HTR-8/SVneo (cell line): ENCODE results near the gene KIAA1328.

Source experiments
- DNase-seq: peaks from one replicate; pipeline ENCODE4 v3.0.0; 2011; ENCODE audit warnings: low spot score, mixed read lengths; ENCODE audit not compliant: insufficient read length
- FAIRE-seq: peaks from 2 replicates; lab custom pipeline; 2011; peaks lifted over from hg19 to GRCh38; lab: Jason Lieb, UNC

Gene KIAA1328

DNA sequence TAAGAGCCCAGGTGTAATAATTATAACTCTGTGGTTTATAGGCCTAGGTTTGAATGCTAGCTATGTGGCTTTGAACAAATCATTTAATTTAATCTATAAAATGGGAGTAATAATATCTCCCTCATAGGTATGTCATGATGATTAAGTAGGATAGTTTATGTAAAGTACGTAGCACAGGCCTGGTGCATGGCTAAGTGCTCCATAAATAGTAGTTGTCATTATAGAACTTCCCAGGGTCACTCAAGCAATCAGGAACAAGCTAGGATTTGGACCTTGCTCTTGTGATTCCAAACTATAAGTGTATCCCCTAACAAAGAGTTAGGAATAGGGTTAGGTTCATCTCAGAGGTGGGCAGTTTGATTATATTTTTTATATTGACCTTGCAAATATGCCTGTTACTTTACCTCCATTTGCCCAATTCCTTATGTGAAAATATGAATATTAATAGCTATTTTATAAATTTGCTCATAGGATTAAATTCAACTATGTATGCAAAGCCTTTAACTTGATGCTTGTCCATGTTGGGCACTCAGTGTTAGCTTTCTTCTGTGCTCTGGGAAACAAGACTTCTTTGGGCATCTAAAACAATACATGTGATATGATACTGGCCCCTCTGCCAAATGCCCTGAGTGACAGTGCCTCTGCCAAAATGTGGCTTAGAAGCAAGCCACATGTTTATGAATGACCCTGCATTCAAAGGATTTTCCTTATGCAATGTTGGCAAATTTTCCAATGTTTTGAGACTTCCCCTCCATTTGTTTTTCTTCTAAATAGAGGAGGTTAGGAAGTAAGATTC, 353.6 kb downstream of the KIAA1328 start:
- FAIRE-seq: no peak
- no peak for DNase-seq

- FAIRE-seq (no peak), DNase-seq (no peak)
Observed at GRCh38 chr18:37184209-37184868, 355.4 kb downstream of the KIAA1328 start.

DNA sequence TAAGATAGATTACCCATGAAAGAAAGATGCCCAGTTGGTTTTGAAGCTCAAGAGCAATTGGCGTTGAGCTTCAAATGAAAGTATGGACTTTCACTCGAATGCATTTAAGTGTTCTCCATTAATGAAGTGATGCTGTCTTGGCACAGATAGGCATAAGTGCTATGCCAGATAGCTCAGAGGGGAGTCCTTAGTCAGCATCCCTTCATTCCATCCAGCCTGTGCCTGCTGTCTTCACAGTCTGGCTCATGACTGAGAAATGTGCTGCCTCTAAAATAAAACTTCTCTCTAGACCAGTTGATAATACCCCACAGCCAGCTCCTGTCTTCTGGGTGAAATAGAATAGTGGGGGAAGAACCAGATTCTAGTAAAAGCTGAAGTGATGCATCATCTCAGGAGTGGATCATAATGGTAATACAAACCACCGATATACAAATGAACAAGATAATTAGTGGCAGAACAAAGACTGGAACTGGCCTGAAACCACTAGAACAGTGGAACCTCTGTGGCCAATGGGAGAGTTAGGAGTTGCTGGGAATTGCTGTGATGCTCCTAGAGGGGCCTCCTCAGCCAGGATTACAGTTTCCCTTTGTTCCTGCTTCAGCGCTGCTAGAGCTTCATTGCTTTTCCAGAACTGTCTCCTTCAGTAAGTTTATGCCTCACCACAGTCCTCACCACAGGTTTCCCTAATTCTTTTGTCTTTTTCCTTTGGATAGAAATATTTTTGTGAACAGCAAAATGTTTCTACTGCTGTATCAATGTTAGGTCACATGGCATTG, 359.3 kb downstream of the KIAA1328 start:
- DNase-seq (no peak), FAIRE-seq (no peak)

DNA sequence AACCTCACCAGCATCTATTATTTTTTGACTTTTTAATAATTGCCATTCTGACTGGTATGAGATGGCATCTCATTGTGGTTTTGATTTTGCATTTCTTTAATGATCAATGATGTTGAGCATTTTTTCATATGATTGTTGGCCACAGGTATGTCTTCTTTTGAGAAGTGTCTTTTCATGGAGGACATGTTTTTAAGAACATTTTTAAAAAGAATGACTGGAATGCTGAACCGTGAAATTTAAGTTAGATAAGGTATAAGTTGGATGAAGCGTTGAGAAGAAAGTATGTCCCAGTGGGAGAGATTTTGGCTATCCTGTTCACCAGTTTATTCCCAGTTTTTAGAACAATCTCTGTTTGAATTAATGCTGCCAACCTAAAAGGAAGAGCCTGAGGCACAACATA, 370.8 kb downstream of the KIAA1328 start:
- DNase-seq (no peak), FAIRE-seq (no peak)

- no peak for DNase-seq
- FAIRE-seq: no peak
Observed at GRCh38 chr18:37207343-37207742, 378.4 kb downstream of the KIAA1328 start.

DNA sequence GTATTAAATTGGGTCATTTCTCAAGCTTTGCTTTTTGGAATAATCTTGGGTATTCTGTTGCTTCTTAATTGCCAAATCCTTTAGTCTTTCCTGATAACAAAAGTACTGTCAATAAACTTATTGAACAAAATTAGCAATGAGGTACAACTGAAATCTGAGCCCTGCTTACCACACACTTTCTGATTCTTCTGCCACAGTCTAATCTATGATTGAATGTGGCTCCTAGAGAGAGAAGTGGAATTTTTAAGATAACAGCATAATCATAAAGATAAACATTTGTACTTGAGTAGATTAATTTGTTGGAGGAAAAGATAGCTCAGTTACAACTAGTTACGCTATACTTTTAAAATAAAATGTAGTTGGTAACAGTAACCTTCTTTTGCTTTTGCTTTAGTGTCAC, 381.9 kb downstream of the KIAA1328 start:
- DNase-seq (no peak), FAIRE-seq (no peak)

- FAIRE-seq: no peak
- no peak for DNase-seq
Observed at GRCh38 chr18:37218022-37218590, 389.2 kb downstream of the KIAA1328 start.

DNA sequence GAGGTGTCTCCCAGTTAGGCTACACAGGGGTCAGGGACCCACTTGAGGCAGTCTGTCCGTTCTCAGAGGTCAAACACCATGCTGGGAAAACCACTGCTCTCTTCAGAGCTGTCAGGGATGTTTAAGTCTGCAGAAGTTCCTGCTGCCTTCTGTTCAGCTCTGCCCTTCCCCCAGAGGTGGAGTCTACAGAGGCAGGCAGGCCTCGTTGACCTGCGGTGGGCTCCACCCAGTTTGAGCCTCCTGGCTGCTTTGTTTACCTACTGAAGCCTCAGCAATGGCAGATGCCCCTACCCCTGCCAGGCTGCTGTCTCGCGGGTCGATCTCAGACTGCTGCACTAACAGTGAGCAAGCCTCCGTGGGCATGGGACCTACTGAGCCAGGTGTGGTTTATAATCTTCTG, 390.3 kb downstream of the KIAA1328 start:
- FAIRE-seq: no peak
- no peak for DNase-seq

DNA sequence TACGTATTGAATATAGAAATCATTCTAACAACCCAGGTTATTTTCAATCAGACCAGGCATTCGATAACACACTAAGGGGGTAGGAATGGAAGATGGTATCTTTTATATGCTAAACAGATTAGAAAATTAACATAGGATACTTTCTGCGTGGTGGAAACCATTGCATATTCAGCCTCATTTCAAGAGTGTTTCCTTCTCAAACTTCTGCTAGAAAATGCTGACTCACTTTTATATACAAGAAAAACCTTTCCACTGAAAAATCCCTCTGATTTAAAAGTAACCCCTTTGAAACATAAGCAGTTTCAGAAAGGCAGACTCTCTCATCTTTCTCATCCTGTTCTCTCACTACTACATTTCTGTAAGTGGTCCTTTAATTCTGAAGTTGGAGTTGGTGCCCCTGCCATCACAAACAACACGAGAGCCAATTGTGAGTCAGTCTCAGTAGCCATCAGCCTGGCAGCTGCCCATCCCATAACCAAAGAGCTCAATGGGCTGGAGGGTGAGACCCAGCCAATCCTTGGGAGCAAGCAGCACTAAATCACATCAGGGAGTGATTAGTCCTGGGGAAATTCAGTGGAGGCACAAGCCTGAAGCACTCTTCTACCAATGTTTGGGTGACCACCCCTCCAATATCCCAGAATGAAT, 393.5 kb downstream of the KIAA1328 start:
- FAIRE-seq (no peak), DNase-seq (no peak)

GRCh38 chr18:37222999-37223378, 394.1 kb downstream of the KIAA1328 start:
- DNase-seq: no peak
- no peak for FAIRE-seq

- FAIRE-seq (no peak), DNase-seq (no peak)
Observed at GRCh38 chr18:37225279-37225678, 396.4 kb downstream of the KIAA1328 start.

GRCh38 chr18:37230768-37231167, 401.8 kb downstream of the KIAA1328 start:
- no peak for FAIRE-seq
- no peak for DNase-seq

GRCh38 chr18:37231251-37231650, 402.3 kb downstream of the KIAA1328 start:
- DNase-seq (no peak), FAIRE-seq (no peak)

- no peak for DNase-seq
Observed at GRCh38 chr18:37235583-37235982, 406.7 kb downstream of the KIAA1328 start.

GRCh38 chr18:37238282-37239108, 409.6 kb downstream of the KIAA1328 start:
- FAIRE-seq (no peak), DNase-seq (no peak)

More at GRCh38 chr18:37235583-37235982, 406.7 kb downstream of the KIAA1328 start:
- FAIRE-seq: no peak

DNA sequence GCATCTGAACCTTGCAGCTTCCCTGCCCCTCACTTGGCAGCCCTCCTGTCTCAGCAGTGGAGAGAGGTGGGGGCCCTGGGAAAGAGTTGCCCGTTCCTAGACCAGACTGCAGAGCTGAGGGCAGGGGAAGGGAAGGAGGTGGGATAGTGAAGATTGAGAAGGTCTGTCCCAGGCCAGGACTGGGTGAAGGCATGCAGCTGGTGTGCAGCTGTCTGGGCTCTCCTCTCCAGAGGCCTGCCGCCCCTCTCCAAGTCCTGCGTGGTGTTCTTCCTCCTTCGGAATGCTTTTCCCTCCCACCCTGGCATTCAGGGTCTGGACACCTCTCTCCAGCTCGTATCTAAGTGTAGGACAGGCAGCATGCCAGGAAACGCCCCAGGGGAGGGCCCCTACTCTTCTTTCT, 413.2 kb downstream of the KIAA1328 start:
- no peak for FAIRE-seq
- DNase-seq: no peak

- DNase-seq (no peak), FAIRE-seq (no peak)
Observed at GRCh38 chr18:37242826-37243560, 414.1 kb downstream of the KIAA1328 start.

- no peak for FAIRE-seq
- no peak for DNase-seq
Observed at GRCh38 chr18:37243741-37244140, 414.8 kb downstream of the KIAA1328 start.

- no peak for FAIRE-seq
- DNase-seq: no peak
Observed at GRCh38 chr18:37244618-37245017, 415.7 kb downstream of the KIAA1328 start.
